HG02759 (cell line): ENCODE results near the gene MACROD2.
"Not testable (repeated sequence)": the region's sequence is repeated elsewhere in the genome, so short reads cannot be mapped to it uniquely, and the experiment has no call there.

ENCODE experiments used
- ATAC-seq: cut with Tn5 transposase; IDR thresholded peaks from one replicate; pipeline ENCODE4 v1.9.1; 2021; ENCODE audit warnings: mild to moderate bottlenecking, moderate library complexity; ENCODE audit not compliant: unreplicated experiment

Gene MACROD2

DNA sequence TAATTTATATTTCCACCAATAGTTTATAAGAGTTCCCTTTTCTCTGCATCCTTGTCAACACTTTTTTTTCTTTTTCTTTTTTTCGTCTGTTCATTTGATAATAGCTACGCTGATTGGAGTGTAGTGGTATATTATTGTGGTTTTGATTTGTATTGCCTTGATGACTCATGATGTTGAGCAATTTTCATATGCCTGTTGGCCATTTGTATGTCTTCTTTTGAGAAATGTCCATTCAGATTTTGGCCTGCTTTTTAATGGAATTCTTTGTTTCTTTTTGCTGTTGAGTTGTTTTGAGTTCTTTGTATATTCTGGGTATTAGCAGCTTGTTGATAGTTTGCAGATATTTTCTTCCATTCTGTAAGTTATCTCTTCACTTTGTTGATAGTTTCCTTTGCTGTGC, 1804.6 kb downstream of the MACROD2 start:
- no peak for ATAC-seq

DNA sequence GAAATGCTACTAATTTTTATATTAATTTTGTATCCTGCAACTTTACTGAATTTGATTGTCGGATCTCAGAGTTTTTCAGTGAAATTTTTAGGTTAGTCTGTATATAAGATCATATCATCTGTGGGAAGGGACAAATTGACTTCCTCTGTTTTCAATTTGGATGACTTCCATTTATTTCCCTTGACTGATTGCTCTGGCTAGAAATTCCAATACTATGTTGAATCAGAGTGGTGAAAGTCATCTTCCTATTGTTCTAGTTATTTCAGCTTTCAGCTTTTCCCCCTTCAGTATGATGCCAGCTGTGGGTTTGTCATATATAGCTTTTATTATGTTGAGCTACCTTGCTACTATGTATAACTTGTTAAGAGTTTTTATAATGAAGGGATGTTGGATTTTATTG, 1806.7 kb downstream of the MACROD2 start:
- no peak for ATAC-seq

DNA sequence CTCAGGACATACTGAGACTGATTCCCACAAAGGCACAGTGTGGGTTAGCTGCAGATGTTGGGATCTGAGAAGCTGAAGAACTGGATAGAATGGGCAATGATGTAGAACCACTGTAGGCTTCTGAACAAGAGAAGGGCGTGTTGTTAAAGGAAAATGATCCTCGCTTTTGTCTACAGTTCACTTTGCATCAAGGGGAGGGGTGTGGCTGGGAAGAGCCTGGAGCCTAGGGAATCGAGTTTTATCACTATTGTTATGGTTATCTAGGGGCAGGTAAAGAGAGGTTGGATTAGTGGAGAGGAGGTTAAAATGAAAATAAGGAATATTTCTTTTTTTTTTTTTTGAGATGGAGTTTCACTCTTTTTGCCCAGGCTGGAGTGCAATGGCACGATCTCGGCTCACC, 1809.8 kb downstream of the MACROD2 start:
- ATAC-seq: no peak

DNA sequence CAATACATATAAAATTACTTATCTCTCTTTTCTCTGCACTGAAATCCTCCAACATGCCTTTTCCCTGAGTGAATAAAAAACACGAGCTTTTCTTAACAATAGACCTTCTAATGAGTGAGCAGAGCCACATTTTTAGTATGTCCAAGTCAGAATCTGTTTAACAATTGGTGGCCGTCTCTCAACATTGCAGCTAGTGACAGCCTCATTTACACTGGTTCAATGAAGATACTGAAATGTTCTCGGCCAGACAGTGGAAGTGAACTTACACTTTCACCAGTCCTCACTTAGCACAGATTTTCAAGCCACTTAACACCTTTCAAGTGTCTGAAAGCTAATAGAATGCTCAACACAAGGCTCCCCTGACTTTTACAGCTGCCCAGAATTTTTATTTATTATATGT, 1810.8 kb downstream of the MACROD2 start:
- no peak for ATAC-seq

DNA sequence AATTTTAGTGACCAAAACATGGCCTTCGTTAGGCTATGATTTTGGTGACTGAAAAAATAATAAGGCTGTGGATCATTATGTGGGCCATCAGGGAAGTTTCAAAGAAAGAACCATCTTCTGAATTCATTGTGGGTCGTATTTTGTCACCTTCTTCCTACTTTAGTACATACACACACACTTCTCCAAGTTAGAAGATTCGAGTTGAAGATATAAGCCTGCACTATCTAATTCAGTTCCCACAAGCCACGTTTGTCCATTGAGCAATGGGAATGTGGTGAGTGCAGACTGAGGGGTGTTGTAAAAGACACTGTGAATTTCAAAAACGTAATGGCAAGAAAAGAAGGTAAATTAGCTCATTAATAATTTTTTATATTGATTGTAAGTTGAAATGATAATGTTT, 1812.0 kb downstream of the MACROD2 start:
- ATAC-seq: no peak

DNA sequence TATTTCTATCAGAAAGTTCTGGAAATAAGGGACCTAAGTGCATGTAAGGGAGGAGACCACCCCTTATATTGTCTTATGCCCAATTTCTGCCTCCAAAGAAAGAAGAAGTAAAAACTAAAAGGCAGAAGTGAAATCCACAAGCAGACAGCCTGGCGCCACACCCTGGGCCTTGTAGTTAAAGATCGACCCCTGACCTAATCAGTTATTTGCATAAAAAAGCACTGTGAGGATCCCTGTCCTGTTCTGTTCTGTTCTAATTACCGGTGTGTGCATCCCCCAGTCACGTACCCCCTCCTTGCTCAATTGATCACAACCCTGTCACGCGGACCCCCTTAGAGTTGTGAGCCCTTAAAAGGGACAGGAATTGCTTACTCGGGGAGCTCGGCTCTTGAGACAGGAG, 1812.5 kb downstream of the MACROD2 start:
- not testable (repeated sequence) for ATAC-seq

DNA sequence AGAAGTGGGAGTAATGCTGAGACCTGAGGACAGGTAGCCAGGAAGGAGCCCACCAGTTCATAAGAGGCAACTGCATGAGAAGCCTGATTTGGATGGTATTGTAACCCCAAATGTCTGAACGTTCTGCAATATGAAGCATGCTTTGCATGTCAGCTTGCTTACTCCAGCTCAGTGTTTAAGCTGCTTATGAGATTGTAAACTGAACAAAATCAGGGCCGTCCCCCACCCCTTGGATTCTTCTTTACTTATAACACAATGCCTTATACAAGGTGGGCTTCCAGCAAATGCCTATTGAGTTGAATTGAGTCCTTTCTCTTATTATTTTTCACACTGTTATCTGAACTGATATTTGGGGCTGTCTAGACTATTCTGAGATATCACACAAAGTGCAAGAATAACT, 1816.6 kb downstream of the MACROD2 start:
- no peak for ATAC-seq

DNA sequence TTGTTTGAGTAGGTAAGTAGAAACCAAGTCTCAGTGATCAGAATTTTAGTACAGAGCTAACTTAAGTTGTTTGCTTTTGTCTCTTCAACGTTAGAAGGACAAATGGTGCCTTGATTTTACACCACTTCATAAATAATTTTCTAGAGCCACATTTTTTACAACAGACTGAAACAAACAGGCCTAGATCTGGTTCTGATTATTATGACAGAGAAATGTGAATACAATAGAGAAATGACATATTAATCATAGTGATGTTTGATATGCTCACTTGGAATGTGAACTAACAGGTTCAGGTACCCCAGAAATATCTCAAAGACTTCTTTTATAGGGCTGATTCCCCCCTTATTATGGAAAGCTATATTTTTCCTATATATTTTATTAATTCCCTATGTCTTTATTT, 1817.4 kb downstream of the MACROD2 start:
- ATAC-seq: no peak

DNA sequence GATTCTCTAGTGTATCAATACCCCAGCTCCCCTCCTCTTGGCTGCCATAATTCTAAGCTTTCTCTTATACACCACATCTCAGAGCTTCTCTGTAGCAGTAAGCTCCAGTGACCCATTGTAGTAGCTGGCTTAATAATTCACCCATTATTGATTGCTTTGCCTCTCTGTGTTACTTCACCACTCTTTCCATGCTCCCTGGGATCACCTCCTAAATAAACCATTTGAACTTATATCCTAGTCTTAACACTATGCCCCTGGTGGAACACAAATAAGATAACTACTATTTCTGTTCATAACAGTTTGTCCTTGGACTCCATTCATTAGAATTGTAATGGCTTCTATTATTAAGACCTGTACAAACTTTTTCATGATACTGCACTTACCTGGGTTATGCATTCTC, 1819.0 kb downstream of the MACROD2 start:
- ATAC-seq: no peak

DNA sequence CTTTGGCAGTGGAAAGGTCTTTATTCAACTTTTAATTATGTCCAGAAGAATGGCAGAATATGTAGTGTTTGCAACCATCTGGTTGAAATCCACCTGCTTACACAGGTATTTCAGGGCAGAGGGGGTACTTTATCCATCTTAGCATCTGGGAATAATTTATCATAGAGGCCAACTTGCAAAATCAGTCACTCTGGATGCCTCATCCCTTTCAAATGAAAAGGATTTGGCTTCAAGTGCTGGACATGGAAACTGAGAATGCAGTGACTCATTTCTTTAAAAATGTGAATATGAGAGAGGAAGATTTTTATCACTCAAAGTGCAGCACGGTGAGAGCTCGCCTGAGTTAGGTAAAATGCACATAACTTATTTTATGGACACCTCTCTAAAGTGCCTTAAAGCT, 1819.6 kb downstream of the MACROD2 start:
- no peak for ATAC-seq

DNA sequence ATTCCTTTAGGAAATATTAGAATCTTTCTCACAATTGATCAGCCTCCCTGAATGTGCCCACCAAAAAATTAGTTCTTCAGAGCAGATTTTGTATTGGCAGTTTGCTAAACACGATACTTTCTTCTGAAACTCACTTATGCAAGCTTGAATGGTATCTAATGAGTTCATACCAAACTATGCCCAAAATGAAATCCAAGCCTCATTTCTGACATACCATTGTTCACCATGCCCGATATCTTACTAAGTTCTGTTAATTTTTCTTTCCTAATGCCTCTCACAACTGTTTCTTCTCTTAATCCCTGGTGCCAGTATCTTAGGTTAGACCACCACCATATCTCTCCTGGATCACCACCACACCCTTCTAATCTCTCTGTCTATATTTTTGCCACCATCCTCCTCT, 1822.0 kb downstream of the MACROD2 start:
- ATAC-seq: no peak

DNA sequence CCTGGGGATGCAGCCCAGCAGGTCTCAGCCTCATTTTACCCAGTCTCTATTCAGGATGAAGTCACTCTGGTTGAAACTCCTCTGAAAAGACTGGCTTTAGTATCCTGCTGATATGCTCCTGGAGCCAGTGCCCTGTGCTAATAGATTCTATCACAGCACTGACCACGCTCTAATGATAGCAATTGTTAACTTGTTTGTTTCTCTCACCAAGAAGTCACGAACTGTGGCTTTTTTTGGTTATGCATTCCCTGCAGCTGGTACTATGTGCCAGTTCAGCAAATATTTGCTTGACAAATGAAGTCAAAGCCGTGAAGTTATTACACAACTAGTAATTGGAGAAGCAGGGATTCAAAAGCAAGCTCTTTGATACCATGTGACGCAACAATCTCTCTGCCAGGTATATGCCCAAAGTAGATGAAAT, 1823.3 kb downstream of the MACROD2 start:
- no peak for ATAC-seq

DNA sequence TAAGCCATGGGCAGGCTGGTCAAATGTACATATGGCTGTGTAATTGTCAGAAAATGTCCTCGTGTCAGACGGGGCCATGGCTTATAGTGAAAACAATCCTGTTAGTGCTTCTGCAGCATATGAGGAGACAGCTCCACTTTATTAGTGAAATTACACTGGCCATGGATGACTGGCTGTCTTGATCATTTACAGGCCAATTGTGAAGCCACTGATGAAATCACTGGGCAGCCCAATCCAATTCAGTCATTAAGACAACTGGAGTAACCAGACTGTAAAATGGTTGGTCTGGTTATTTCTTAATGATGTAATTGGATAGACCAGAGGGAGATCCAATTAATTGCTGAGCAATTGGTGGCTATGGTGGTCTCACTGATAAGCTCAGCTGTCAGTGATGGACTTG, 1828.4 kb downstream of the MACROD2 start:
- ATAC-seq: no peak

DNA sequence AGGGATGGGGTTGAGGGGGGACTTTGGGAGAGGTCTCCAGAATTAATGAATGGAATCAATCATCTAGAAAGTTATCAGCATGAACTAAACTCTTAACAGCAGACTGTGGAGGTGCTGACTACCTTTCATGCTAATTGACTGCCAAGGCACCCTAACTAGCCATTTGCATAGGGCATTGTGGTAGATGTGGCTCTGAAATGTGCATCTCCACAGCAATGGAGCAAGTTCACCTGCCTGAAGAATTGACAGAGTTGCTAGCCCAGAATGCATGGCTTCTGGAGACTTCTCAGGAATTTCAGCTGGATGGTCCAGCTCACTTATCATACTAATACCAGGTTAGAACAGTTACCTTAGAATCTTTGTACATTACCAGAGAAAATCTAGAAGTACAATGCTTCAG, 1832.3 kb downstream of the MACROD2 start:
- no peak for ATAC-seq

DNA sequence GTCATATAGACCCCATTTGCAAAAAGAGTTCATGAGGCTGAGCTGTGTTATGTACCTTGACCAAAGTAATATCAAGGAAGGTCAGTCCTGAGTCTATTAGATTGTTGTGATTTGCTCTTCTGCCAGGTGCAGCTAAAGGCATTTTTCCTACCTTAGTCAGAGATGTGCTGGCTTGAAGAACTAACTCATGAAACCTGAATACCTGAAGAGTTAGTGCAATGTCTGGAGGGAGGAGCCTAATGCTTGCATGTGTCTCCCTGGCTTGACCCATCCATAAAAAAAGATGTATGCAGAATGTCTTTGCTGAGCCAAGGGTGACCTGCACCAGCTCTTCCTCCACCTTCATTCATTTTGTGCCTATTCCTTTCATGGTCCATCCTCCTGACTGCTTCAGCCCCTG, 1835.9 kb downstream of the MACROD2 start:
- no peak for ATAC-seq

DNA sequence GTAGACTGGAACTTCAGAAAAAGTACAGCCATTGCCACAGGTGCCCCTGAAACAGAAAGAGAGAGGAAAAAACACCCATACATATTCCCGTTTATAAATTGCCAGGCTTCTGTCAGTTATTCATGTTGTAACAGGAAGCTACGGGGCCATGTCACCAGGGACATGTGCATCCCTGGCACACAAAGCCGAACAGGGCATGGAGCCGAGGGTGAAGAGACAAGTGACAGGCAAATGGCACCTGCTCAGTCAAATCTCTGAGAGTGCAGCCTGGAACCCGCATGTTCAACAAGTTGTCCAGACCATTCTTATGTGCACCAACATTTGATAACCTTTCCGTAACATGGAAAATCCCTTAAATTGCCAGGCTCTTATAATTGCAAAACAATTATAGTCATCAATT, 1837.2 kb downstream of the MACROD2 start:
- ATAC-seq: no peak

DNA sequence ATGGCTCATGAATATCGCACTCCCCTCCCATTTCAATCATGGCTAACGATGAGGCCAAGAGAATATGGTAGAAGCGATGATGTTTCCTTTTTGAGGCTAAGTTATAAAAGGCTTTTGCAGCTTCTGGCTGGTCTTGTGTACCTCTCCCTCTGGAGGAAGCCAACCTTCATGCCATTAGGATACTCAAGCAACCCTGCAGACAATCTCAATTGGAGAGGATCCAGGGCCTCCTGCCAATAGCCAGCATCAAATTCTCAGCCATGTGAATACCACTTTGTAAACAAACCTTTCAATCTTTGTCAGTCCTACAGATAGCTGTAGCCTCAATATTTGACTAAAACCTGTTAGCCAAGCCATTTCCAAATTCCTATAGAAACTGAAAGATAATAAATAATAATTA, 1839.5 kb downstream of the MACROD2 start:
- no peak for ATAC-seq

DNA sequence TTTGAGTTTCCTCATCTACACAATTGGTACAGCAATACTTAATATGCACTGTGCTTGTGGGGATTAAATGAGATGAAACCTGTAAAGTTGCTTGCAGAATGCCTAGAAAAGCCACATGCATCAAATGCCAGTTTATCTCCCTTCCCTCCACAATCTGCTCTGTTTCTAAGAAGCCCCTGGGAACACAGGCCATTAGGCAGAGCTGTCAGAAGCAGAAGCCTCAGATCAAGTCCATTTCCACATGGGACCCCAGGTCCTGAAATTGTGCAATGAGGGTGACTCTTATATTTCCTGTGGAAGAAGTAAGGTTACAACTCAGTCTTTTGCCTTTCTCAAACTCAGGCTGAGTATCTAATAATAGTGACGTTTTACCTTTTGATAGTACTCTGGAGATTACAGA, 1840.5 kb downstream of the MACROD2 start:
- ATAC-seq: no peak

DNA sequence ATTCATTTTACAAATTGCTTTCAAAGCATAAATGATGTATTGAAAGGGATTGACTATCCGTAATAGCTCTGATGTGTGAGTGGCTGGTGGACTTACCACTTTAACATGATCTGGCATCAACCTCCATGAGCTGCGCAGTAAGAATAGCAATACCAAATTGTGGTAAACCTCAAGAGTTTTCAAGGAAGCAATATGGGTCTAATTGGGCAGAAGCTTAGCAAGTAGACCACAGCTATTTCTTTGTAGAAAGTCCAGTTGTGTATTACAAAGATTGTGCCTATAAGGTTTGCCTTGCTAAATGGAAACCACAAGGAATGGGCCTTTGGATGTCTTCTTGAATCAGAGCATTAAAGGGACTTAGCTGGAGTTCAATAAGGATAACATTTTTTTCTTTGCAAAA, 1841.3 kb downstream of the MACROD2 start:
- no peak for ATAC-seq

DNA sequence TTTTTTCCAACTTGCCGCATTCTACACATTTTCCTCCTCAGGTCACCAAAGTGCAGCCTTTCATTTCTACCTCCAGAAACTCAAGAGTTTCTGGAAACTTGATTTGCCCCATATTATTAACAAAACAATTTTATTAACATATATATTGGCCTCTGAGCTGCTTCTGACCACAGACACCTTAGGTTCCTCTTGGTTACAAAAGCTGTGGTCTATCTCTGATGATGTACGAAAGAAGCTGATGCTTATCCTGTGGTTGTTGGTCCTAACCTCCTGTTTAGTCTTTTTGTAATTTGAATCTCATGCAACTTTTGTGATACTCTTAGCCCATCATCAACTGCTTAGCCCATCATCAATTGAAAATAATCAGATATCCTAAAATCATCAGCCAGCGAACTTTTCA, 1842.2 kb downstream of the MACROD2 start:
- ATAC-seq: no peak

DNA sequence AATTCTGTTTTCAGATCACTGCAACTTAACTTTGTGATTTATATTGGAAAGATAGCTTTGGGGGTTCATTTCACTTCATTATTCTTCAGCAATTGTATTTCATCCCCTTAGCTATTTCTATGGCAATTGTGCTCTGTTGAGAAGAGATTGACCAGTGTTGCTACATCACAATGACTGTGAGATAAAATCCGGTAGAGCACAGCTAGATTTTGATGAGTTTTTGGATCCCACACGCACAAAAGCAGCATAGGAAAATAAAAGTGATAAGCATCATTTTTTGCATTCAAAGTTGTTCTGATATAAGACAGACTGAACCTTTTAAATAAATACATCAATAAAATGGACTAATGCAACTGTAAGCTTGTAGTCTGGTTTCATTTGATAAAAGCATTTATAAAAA, 1843.2 kb downstream of the MACROD2 start:
- ATAC-seq: no peak

DNA sequence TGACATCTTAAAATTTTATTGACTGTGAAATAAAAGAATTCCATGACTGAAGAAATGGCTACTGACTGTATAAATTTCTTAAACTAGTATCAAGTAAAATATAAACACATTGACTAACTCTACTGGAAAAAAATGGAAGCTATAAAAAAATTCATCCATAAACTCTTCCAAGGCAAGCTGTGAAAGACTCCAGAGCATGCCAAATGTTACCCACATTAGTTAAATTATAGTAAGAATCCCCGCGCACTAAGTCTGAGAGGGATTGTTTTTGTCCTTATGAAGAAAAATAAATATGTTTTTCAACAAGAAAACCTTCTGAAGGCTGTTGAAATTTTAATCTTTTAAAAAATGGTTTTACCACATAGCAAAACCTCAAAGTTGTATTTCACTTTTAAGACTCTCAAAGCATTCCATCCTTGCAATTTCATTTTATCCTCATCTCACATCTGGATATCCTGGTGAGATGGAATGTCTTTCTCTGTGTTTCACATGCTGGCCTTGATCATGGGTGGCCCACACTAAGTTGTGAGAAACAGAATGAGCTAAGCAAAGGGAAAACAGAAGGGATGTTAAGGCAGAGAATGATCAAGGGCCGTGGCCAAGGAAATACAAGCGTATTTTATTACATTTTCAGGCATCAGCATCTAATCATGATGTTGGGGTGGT, 1845.5 kb downstream of the MACROD2 start:
- ATAC-seq: no peak

DNA sequence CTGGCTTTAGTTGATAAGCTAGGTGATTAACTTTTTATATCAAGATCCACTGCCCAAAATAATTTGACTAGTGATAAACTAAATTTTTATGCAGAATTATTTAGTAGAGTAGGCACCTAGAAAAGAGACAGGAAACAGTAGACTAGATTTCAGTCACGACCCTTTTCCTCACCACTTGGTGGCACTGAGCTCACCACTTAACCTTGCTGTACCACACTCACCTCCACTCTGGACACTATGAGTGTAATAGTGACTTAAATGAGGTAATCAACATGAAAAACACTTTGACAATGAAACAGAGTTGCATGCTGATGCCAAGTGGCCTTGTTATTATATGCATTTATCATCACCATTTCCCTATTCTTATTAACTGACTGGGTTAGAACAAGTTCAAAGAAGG, 1847.6 kb downstream of the MACROD2 start:
- peak; percentile 77 for ATAC-seq
